ENCODE results near the gene ALK. TPM values are rescaled to one million over a fixed set of nuclear protein-coding genes. Genes with fewer than 3 reads are reported as not detected.

ALK gene
- total RNA-seq, 1 experiment from 2014 or later = 14.7 TPM

DNA sequence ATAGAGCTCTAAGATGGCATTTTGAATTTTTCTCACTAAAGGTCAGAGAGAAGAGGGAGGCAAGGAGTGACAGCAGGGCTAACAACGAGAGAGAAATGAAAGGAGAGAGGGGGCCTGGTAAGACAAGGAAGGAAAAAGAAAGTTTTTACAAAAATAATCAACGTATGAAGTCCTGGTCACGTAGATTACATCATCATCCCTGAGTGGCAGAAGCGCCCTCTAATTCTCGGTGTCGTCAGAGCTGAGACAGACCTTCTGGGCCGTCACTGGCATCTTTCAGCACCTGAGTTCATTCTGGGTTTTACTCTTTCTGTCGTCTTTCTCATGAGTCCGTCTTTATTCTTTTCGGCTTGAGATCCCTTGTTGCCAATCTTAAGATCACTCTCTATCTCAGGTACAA lies 329.8 kb downstream of the ALK start:
- TF ChIP-seq EZH2 (IDR thresholded peaks at IDR 0.05; ENCODE audit: borderline replicate concordance, low read depth, low read length, poor library complexity, severe bottlenecking) = no peak
- TF ChIP-seq, protein P1, sequence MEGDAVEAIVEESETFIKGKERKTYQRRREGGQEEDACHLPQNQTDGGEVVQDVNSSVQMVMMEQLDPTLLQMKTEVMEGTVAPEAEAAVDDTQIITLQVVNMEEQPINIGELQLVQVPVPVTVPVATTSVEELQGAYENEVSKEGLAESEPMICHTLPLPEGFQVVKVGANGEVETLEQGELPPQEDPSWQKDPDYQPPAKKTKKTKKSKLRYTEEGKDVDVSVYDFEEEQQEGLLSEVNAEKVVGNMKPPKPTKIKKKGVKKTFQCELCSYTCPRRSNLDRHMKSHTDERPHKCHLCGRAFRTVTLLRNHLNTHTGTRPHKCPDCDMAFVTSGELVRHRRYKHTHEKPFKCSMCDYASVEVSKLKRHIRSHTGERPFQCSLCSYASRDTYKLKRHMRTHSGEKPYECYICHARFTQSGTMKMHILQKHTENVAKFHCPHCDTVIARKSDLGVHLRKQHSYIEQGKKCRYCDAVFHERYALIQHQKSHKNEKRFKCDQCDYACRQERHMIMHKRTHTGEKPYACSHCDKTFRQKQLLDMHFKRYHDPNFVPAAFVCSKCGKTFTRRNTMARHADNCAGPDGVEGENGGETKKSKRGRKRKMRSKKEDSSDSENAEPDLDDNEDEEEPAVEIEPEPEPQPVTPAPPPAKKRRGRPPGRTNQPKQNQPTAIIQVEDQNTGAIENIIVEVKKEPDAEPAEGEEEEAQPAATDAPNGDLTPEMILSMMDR (conservative IDR thresholded peaks at IDR 0.05; ENCODE audit: low read depth, low read length) = no peak

DNA sequence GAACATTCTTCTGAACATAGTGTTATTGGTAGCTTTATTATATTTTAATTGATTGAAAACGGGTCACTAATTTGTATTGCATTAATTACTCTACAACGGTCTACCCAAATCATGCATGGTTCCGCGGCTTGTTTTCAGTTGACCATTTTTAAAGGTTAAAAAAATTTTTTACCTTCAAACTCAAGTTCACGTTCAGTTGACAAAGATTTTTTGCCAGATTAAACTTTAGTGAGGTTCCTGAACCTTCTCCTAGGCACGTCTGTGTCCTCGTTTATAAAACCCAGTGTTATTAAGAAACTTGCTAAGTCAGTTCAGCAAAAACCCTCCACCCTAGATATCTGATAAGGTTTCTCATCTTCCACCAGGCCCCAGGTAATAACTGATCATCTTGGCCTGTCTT lies 331.2 kb downstream of the ALK start:
- Histone ChIP-seq H3K9me3 (ENCODE audit: low read depth, low read length, poor library complexity, severe bottlenecking) (no peaks in the 10 kb centered on the region), H3K4me3 (ENCODE audit: low read depth, low read length, poor library complexity, severe bottlenecking) (no peak overlapping the region), H3K36me3 (ENCODE audit: insufficient read depth, low read length, poor library complexity, severe bottlenecking) (no peaks in the 10 kb centered on the region), H3K27ac (ENCODE audit: low read depth, low read length, poor library complexity, severe bottlenecking) (no peak overlapping the region), H3K4me1 (ENCODE audit: insufficient read depth, low read length, poor library complexity, severe bottlenecking) (no peaks in the 10 kb centered on the region), H3K27me3 (replicated peaks; ENCODE audit: insufficient read depth, low read depth, low read length, poor library complexity) (no peaks in the 10 kb centered on the region)
- TF ChIP-seq, protein P1 (conservative IDR thresholded peaks at IDR 0.05; ENCODE audit: low read depth, low read length) = no peak
- TF ChIP-seq EZH2 (IDR thresholded peaks at IDR 0.05; ENCODE audit: borderline replicate concordance, low read depth, low read length, poor library complexity, severe bottlenecking) = no peak
- CTCF ChIA-PET = no interaction called here
- no peak for DNase-seq (ENCODE audit: low spot score)
- POLR2A ChIA-PET (ENCODE audit: low non-redundant PET) = no interaction called here
- no TSS peak for BruUV-seq (replicated peaks)
- intact Hi-C loops (cut with micrococcal nuclease; ENCODE audit: unreplicated experiment) = no loop called here

More for the DNA sequence above, 329.8 kb downstream of the ALK start:
- Histone ChIP-seq H3K9me3 (ENCODE audit: low read depth, low read length, poor library complexity, severe bottlenecking) (no peaks in the 10 kb centered on the region), H3K27ac (ENCODE audit: low read depth, low read length, poor library complexity, severe bottlenecking) (no peak overlapping the region), H3K27me3 (replicated peaks; ENCODE audit: insufficient read depth, low read depth, low read length, poor library complexity) (no peaks in the 10 kb centered on the region), H3K36me3 (ENCODE audit: insufficient read depth, low read length, poor library complexity, severe bottlenecking) (no peaks in the 10 kb centered on the region), H3K4me1 (ENCODE audit: insufficient read depth, low read length, poor library complexity, severe bottlenecking) (no peaks in the 10 kb centered on the region), H3K4me3 (ENCODE audit: low read depth, low read length, poor library complexity, severe bottlenecking) (no peak overlapping the region)
- DNase-seq (ENCODE audit: low spot score) = no peak
- intact Hi-C loops (cut with micrococcal nuclease; ENCODE audit: unreplicated experiment) = no loop called here
- POLR2A ChIA-PET (ENCODE audit: low non-redundant PET) = no interaction called here
- CTCF ChIA-PET = no interaction called here
- BruUV-seq (replicated peaks) = no TSS peak

DNA sequence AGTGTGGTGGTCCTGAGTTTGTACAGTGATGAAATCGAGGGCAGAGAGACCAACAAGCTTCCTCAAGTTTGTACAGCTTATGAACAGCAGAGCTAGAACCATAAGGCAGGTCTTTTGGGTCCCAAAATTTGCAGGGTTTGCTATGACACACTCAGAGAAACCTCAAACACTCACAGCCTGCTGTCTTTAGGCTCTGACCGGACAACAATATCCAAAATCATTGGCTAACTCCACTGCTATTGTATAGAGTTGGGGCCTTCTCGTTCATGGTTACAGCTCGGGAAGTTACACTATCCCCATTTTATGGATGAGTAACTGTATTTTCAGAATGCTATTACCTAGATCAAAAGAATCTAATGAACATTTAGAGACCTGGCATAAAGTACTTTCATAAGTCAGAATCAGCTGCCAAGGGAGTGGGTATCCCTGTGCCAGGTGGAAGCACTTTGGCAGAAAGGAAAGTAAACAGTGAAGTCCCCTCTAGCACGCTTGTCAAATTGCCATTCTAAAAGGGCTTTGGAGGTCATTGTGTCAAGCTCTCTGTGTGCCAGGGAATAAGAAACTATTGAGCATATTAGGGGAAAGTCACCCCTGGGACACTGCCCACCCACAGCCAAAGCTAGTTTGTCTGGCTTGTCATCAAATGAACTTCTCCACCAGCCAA lies 331.8 kb downstream of the ALK start:
- Histone ChIP-seq H3K27me3 (replicated peaks; ENCODE audit: insufficient read depth, low read depth, low read length, poor library complexity) (no peaks in the 10 kb centered on the region), H3K9me3 (ENCODE audit: low read depth, low read length, poor library complexity, severe bottlenecking) (no peaks in the 10 kb centered on the region), H3K4me1 (ENCODE audit: insufficient read depth, low read length, poor library complexity, severe bottlenecking) (no peaks in the 10 kb centered on the region), H3K4me3 (ENCODE audit: low read depth, low read length, poor library complexity, severe bottlenecking) (no peak overlapping the region), H3K36me3 (ENCODE audit: insufficient read depth, low read length, poor library complexity, severe bottlenecking) (no peaks in the 10 kb centered on the region), H3K27ac (ENCODE audit: low read depth, low read length, poor library complexity, severe bottlenecking) (no peak overlapping the region)
- BruUV-seq (replicated peaks) = no TSS peak
- DNase-seq (ENCODE audit: low spot score) = no peak
- POLR2A ChIA-PET (ENCODE audit: low non-redundant PET) = interaction anchor here (0.7 kb wide), 1 partner anchor 1749 kb away, joined by 4 read pairs; no protein-coding TSS in a partner anchor
- intact Hi-C loops (cut with micrococcal nuclease; ENCODE audit: unreplicated experiment) = no loop called here
- CTCF ChIA-PET = no interaction called here
- TF ChIP-seq, protein P1 (conservative IDR thresholded peaks at IDR 0.05; ENCODE audit: low read depth, low read length) = no peak
- TF ChIP-seq EZH2 (IDR thresholded peaks at IDR 0.05; ENCODE audit: borderline replicate concordance, low read depth, low read length, poor library complexity, severe bottlenecking) = no peak

Data from A673 (cell line).